Measurements from ENCODE around the gene MT1E.

DNA sequence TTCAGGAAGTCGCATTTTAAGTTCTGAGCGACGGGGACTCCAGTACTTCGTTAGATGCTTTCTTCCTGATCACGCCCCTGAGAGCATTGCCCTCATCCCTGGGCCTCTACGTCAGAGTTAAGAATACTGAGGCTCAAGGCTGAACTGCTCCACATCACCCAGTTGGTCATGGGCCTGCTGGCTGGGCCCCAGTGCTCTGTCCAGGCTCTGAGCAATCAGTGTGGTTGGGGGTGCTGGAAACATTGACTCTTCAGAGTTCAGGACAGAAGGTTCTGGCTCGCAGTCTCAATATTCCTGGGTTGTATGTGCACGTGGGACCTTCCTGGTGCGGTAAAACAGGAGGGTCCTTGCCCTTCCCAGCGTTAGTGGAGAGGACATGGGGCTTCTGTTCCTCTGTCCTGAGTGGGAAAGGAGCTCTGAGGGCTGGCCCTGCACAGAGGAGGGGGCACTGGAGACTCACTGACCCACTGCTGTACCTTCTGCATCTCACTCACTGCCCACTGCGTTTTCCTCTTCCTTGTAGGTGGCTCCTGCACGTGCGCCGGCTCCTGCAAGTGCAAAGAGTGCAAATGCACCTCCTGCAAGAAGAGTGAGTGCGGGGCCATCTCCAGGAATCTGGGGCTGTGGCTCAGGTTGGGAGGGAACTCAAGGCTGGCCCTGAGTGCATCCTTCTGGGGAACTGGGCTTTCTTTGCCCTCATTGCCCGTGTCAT lies 518 bp downstream of the MT1E start:
- TF ChIP-seq, protein P1, sequence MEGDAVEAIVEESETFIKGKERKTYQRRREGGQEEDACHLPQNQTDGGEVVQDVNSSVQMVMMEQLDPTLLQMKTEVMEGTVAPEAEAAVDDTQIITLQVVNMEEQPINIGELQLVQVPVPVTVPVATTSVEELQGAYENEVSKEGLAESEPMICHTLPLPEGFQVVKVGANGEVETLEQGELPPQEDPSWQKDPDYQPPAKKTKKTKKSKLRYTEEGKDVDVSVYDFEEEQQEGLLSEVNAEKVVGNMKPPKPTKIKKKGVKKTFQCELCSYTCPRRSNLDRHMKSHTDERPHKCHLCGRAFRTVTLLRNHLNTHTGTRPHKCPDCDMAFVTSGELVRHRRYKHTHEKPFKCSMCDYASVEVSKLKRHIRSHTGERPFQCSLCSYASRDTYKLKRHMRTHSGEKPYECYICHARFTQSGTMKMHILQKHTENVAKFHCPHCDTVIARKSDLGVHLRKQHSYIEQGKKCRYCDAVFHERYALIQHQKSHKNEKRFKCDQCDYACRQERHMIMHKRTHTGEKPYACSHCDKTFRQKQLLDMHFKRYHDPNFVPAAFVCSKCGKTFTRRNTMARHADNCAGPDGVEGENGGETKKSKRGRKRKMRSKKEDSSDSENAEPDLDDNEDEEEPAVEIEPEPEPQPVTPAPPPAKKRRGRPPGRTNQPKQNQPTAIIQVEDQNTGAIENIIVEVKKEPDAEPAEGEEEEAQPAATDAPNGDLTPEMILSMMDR (IDR thresholded peaks at IDR 0.05): no peak
- TF ChIP-seq POLR2A (IDR thresholded peaks at IDR 0.05): no peak
